ENCODE results near the gene SLC16A3. TPM values are rescaled to one million over a fixed set of nuclear protein-coding genes. Genes with fewer than 3 reads are reported as not detected.

Gene SLC16A3
- total and polyA plus RNA-seq, 2 experiments from 2014 or later, result 3.5 to 10.6 TPM

GRCh38 chr17:82213251-82214011, 15.4 kb upstream of the SLC16A3 start:
- no peak overlapping the region for H3K27ac ChIP-seq (ENCODE audit: low read depth)
- H4K20me1 ChIP-seq (replicated peaks; ENCODE audit: insufficient read depth), result no peaks in the 10 kb centered on the region; the same call in 1 of the 2 replicates
- DNase-seq (ENCODE audit: low spot score) (peak; percentile 66), ATAC-seq (peak; percentile 54)
- H3K9me2 ChIP-seq (ENCODE audit: insufficient read depth), result no peaks in the 10 kb centered on the region
- no peaks in the 10 kb centered on the region for H3K36me3 ChIP-seq (ENCODE audit: insufficient read depth)
- peak overlapping the region; percentile 80 for H3K4me3 ChIP-seq
- peaks cover 31% of the 10 kb centered on the region for H3K27me3 ChIP-seq (ENCODE audit: insufficient read depth)
- Mint-ChIP-seq H3K4me1 (no peaks in the 10 kb centered on the region), H3K27ac (no peak overlapping the region), H3K9me3 (peaks cover 4% of the 10 kb centered on the region; the same call in 1 of the 3 replicates), H3K4me3 (peak overlapping the region; percentile 70), H3K36me3 (ENCODE audit: low read depth) (no peaks in the 10 kb centered on the region), H3K27me3 (ENCODE audit: insufficient read depth, low read depth, poor library complexity) (peaks cover 29% of the 10 kb centered on the region)
- peak overlapping the region; percentile 84 for H3K4me2 ChIP-seq
- H3K4me1 ChIP-seq (ENCODE audit: insufficient read depth), result no peaks in the 10 kb centered on the region
- H3F3A ChIP-seq (replicated peaks; ENCODE audit: low read depth), result no peaks in the 10 kb centered on the region
- TF ChIP-seq EZH2 (IDR thresholded peaks at IDR 0.05; ENCODE audit: low read depth, unreplicated experiment), result peak; percentile 31
- TF ChIP-seq EZH2phosphoT487 (IDR thresholded peaks at IDR 0.05; ENCODE audit: unreplicated experiment), result no peak
- TF ChIP-seq STAT1 (IDR thresholded peaks at IDR 0.05; ENCODE audit: unreplicated experiment), result no peak
- H2AFZ ChIP-seq, result peak overlapping the region; percentile 96
- H3K79me2 ChIP-seq (replicated peaks; ENCODE audit: insufficient read depth), result no peaks in the 10 kb centered on the region

DNA sequence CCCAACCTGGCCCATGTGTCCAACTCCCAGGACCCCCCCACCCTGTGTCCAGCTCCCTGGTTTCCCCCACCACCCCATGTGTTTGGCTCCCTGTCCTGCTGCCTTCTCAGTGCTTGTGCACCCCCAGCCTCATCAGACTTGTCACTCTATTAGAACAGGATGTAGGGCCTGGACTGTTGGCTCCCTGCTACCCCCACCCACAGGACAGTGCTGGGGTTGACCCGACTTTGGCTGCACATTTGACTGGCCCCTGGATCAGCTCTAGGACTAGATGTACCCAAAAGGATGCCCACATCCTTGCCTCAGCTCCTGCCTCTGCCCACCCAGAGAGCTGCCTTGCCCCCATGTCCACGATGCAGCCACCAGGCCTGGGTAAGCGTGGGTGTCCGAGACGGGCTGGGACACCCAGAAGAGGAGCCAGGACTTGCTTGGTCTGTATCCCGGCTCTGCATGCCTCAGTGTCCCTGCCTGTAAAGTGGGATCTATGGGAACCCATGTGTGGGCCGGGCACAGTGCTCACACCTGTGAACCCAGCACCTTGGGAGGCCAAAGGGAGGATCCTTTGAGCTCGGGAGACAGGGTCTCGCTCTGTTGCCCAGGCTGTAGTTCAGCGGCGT, 14.7 kb upstream of the SLC16A3 start:
- Histone ChIP-seq H2AFZ (no peak overlapping the region), H3K27me3 (ENCODE audit: insufficient read depth) (peaks cover 31% of the 10 kb centered on the region), H3K4me1 (ENCODE audit: insufficient read depth) (no peaks in the 10 kb centered on the region), H3F3A (replicated peaks; ENCODE audit: low read depth) (no peaks in the 10 kb centered on the region), H4K20me1 (replicated peaks; ENCODE audit: insufficient read depth) (no peaks in the 10 kb centered on the region; the same call in 1 of the 2 replicates), H3K36me3 (ENCODE audit: insufficient read depth) (no peaks in the 10 kb centered on the region), H3K27ac (ENCODE audit: low read depth) (no peak overlapping the region), H3K79me2 (replicated peaks; ENCODE audit: insufficient read depth) (no peaks in the 10 kb centered on the region), H3K4me2 (no peak overlapping the region), H3K9me2 (ENCODE audit: insufficient read depth) (no peaks in the 10 kb centered on the region), H3K4me3 (no peak overlapping the region)
- Mint-ChIP-seq H3K9me3 (peaks cover 4% of the 10 kb centered on the region; the same call in 1 of the 3 replicates), H3K36me3 (ENCODE audit: low read depth) (no peaks in the 10 kb centered on the region), H3K27ac (no peak overlapping the region), H3K4me3 (peak overlapping the region; percentile 41; the same call in 1 of the 3 replicates), H3K4me1 (no peaks in the 10 kb centered on the region), H3K27me3 (ENCODE audit: insufficient read depth, low read depth, poor library complexity) (peaks cover 29% of the 10 kb centered on the region)
- ATAC-seq (no peak), DNase-seq (ENCODE audit: low spot score) (no peak)
- TF ChIP-seq ZNF462 (CRISPR knock-in tag; IDR thresholded peaks at IDR 0.05), result no peak
- no peak for TF ChIP-seq NANOG (IDR thresholded peaks at IDR 0.05; ENCODE audit: borderline replicate concordance)
- no peak for TF ChIP-seq EZH2 (IDR thresholded peaks at IDR 0.05; ENCODE audit: low read depth, unreplicated experiment)
- no peak for TF ChIP-seq CREB1 (CRISPR knock-in tag; IDR thresholded peaks at IDR 0.05; ENCODE audit: low read depth)
- no peak for TF ChIP-seq STAT1 (IDR thresholded peaks at IDR 0.05; ENCODE audit: unreplicated experiment)
- no peak for TF ChIP-seq JUNB (IDR thresholded peaks at IDR 0.05; ENCODE audit: unreplicated experiment)
- TF ChIP-seq ZNF114 (CRISPR knock-in tag; IDR thresholded peaks at IDR 0.05), result no peak
- no peak for TF ChIP-seq REST (IDR thresholded peaks at IDR 0.05; ENCODE audit: unreplicated experiment)
- TF ChIP-seq EZH2phosphoT487 (IDR thresholded peaks at IDR 0.05; ENCODE audit: unreplicated experiment), result no peak

Measured in GM23338 (cell line).